Glomerular endothelial cell (primary cell): ENCODE measurements around the gene ALK. TPM values are rescaled to one million over a fixed set of nuclear protein-coding genes. Genes with fewer than 3 reads are reported as not detected.
"Not testable (repeated sequence)": the region's sequence is repeated elsewhere in the genome, so short reads cannot be mapped to it uniquely, and the experiment has no call there.

Source experiments
- DNase-seq: peaks from one replicate; pipeline ENCODE4 v3.0.0-alpha.2; 2011; ENCODE audit warnings: low read depth, low spot score; ENCODE audit errors: extremely low read depth
- total RNA-seq: library from RNA; depleted of rRNA; stranded (reverse); fragments of >200 nt; gene quantifications from 2 replicates; pipeline ENCODE4 v1.2.3, GENCODE V29; 2015

Gene ALK
- total RNA-seq, 1 donor from 2014 or later: not detected

DNA sequence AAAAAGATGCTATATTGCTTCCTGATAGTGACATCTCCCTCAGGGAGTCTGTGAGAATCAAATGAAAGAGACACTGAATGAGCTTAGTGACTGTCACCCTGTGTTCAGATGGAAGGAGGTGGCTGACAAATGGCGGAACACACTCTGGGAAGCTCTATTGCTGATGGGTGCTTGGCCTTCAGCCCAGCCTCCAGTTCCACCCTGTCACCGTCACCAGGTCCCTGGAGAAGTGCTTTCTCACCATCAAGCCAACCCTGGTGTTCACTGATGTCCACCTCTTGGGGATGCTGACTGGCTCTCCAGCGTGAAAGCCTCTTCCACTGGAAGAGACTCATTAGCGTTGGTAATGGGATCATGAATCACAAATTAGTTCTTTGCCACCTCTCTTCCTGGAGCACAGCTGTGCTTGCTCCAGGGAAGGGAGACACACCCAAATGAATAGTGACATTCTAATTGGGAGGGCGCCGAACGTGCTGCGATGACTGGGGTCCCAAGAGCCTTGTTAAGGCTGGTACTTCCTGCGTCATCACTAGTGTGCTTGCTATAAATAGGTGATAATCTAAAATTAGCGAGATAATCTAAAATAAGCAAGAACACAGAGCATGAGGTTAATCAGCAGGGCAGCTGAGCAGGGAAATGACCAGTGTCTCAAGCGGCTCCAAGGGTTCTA, 652.2 kb downstream of the ALK start:
- DNase-seq: no peak

DNA sequence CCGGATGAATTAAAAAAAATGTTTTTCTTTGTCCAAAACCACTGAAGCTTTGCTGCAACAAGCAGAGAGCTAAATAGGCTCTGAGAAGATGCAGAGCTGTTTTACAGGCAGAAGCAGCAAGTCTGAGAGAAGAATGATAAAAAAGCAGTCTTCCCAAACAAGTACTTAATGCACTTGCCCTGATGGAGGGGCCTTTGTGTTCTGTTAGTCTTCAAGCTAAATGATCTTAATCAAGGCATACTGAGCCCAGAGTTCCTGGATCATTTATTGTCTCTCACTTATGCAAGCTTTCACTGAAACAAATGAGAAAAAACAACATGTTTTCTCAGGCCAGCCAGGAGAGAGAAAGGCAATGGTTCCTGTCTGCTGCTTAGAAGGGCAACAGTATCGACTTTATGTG, 653.7 kb downstream of the ALK start:
- no peak for DNase-seq

DNA sequence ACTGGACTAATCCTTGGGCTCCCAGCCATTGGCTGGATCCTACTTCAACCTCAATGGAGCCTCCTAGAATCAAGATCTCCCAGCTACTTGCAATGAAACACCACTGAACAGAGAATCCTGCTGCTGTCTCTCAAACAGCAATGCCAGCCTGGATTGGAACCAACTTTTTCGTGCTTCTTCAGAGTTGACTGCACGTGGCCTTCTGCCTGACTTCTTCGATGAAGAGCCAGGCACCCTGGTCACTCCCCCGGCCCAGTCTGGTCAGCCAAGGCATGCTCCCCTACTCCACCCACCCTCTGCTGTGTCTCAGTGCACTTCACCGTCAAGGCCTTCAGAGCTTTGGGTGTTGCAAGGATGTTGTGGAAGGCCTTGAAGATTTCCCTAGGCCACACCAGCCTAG, 657.5 kb downstream of the ALK start:
- no peak for DNase-seq

DNA sequence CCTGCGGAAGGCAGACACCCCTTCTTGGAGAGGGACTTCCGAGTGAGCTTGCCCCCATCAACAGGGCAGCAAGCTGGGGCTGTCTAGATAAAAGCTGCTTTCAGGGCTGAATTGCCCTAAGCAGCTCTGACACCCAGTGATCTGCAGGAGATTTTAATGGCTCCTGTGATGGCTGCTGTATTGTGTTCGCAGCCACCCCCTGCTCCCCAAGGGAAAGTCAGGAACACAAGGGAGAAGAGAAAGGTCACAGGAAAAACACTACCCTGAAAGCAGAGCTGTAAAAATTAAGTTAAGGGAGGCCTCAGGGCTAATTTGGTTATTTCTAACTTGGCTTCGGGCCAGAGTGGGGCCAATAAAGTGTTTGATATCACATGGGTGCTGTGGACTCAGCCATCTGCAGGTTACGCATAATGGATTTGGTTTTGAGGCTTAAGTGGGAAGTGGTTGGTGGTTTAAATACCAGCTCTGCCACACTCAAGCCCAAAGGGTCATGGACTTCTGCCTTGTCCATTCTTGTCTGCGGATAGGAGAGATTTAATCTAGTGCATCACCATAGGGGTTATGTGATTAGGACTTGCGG, 658.6 kb downstream of the ALK start:
- no peak for DNase-seq

DNA sequence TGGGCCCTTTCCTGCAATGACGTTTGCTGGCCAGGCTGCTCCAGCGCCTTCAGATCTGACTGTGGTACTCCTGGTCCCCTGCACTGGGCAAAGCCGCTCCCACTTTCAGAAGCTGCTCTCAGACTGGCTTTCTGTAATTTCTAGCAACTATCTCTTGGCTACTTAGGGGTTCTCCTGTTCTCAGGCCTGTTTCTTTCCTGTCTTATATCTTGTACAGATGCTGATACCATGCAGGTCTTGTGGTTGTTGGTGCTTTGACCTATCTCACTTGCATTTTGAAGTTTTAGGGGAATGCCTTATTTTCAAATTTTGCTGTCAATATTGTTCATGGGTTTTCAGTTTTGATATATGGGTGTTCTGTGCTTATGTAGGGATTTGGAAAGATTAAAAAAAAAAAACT, 660.4 kb downstream of the ALK start:
- DNase-seq: no peak

DNA sequence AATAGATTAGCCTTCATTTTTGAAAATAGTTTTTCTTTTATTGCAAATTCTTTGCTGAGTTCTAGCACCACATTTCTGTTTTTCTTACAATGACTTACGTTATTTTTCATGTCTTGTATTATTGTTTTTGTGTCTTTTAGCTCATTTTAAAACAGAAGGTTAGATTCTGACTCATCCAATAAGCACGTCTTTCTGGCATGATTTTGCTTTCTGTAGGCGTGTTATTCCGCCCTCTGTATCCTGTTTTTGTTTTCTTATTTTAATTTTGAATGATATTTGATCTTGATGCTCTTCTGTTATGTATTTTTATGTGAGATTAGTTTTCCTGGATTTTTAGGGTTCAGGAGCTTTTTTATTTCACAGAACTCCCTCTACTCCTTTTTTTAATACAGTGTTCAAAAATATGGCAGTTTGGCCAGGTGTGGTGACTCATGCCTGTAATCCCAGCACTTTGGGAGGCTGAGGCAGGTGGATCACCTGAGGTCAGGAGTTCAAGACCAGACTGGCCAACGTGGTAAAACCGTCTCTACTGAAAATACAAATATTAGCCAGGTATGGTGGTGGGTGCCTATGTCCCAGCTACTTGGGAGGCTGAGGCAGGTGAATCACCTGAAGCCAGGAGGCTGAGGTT, 661.1 kb downstream of the ALK start:
- DNase-seq: peak; percentile 27

DNA sequence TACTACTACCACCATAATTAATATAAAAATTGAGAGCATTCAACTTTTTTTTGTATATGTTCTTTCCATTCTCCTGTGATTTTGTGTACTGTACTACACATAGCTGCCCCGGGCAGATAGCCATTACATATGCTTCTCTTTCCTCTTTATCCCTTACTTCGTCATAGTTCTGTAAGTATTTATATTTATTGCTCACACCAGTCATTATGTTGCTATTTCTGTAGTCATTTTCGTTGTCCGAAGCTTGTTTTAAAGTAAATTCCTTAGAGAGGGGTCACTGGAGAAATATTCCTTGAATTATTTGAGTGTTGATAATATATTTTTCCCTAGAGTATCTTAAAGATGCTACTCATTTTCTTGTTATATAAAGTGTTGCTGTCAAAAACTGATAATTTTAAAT, 662.2 kb downstream of the ALK start:
- no peak for DNase-seq

DNA sequence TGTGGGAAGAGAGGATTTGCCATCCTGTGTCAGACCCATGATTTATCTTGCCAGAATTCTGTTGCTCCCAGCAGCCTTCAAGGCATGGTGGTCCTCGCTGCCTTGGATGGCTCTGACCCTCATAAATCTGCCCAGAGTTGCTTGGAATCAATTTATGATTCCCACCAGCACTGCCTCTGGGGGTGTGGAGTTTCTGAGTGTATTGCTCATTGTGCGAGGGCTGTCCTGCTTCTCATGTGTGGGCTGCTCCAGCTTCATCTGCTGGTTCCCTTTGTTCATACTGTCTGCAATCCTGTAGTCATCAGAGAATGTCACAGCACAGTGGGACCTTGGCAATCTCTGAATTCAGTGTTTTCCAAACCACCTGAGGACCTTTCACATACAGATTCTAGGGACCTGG, 666.4 kb downstream of the ALK start:
- DNase-seq: no peak

DNA sequence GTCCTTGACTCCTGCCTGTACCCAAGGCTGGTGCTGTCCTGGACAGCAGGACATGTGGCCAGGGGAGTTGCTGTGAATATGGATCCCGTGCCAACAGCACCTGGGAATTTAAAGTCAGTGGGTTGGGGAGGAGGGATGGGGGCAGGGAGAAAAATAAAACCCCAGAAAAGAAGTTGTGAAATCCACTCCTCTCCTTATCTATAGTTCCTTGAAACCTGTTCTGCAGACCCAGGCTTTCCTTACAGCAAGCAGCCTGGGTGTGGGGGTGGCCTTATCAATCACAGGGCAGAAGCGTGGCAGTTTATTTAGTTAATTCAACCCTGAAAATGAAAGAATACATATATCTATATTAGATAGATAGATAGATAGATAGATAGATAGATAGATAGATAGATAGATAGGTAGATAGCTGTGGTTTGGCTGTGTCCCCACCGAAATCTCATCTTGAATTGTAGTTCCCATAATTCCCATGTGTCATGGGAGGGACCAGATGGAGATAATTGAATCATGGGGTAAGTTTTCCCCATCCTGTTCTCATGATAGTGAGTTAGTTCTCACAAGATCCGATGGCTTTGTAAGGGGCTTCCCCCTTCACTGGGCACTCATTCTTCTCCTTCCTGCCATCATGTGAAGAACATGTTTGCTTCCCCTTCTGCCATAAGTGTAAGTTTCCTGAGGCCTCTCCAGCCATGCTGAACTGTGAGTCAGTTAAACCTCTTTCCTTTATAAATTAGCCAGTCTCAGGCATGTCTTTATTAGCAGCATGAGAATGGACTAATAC, 667.7 kb downstream of the ALK start:
- DNase-seq: not testable (repeated sequence)

DNA sequence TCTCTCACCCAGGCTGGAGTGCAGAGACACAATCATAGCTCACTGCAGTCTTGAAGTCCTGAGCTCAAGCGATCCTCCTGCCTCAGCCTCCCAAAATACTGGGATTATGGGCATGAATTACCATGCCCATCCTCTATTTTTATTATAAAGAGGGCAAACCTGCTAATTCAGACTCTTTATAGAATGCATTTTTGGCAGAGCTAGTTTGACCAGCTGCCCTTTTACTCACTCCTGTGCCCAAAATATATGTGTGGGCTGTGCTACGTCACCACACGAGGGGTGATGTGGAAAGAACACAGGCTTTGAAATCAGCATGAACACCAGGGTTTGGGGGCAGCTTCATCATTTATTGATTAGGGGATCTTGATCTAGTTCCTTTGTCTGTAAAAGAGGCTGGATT, 668.4 kb downstream of the ALK start:
- DNase-seq: no peak

DNA sequence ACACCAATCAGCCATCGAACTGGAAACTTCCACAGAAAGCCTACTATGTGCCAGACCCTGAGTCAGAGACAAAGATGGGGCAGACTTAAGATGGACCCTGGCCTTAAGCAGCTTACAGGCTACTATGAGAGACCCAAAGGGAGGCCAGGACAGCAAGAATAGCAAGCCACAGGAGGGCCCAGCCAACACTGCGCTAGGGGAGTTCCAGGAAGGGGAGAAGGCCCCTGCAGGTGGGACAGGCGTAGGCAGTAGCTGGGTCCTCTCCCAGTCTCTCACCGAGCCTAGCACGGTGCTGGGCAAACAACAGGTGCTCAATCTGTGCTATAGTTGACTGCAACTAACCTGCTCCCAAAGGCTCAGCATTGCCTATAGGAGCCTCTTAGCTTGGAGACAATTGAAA, 670.0 kb downstream of the ALK start:
- no peak for DNase-seq

DNA sequence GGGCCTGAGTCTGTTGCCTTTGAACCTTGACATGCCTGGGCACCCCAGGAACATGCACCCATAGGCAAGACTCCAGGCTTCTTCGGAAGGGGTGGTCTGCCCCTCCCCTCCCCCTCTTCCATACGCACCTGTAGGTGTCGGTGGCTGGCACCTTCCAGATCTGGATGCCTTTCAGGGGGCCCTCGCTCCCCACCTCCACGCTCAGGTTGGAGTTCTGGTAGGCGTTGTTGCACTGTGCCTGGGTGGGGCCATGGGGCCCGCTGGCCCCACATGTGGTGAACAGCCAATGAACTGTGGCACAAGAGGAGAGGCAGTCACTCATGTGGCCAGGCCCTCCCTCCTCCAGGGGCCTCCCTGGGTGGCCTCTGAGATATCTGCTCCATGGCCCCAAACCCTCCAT, 670.4 kb downstream of the ALK start:
- DNase-seq: no peak

DNA sequence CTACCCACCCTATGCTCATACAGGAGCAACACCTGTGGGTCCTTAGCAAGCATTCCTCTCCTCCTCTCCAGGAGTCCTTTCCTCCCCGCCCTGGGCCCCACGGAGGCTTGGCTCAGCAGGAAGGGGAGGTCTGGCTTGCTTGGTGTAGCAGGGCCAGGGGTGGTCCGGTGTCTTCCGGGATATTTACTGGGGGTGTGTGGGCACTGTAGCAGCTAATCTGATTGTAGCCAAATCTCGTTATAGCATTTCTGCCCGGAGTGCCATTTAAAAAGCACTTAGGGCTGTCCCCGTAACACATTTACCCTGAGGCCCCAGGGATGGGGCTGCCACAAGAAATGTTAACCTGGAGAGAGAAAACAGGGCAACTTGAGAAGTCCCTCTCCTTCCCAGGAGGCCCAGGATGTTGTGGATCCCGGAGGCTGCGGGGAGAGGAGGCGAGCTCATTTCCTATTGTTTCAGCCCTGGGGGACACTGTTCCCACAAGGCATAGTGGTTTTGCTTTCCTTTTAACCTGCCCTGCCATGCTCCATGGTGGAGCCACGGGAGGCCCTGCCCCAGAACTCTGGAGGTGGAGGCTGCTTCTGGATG, 671.6 kb downstream of the ALK start:
- no peak for DNase-seq

DNA sequence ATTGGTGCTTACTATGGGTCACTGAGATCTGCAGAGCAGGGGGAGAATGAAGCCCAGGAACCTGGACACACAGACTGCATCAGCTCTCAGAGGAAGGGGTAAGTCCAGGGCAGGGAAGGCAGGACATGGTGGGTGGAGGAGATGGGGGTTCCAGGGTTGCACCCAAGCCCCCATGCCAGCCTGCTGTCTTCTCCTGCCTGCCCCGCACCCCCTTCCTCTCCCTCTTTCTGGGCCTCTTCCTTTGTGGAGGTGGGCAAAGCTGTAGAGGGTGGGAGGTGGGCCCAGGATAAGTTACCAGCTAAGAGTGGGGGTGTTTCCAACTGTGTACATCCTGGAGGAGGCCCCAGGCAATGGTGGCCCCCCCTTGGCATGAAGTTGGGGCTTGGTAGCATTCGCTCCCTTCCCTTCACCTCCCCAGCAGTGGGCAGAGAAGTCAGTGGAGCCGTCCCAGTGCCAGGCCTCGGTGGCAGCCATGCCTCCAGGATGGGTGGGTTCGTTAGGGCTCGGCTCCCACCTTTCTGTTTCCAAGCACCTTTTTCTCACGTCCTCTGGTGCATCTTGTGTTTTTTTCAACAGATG, 674.0 kb downstream of the ALK start:
- no peak for DNase-seq

DNA sequence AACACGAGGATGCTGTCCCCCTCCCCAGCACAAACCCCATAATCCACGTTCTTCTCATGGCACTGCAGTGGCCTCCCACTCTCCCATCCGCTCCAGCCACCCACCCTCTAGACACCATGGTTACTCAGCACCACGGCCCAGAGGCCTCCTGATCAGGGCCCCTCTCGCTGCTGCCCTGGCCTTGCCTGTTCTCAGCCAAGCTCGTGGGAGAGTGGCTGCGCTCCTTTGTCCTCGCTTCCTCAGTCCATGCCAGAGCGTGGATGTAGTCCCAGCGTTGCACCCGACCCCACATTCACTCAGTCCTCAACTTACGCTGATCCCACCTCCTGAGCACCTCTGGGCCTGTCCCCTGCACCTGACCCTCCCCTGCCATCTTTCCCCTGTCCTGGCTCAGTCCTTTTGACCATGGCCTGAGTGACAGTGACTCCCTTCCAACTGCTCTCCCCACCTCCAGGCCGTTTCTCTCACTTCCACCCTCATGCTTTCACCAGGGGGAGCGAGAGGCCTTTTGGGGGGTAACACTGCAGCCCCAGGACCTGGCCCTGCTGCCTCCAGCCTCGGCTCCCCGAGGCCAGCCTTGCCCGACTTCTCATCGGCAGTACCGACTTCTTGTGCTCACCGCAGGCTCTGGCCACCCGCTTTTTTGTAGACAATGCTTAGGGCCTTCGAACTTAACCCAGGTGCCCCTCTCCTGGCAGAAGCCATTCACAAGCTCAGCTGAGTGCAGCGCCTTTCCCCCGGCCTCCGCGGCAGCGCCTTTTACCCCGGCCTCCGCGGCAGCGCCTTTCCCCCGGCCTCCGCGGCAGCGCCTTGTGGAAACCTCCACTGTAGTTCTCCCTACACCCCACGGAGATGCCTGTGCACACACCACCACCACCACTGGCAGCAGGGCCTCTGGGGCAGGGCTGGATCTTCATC, 674.7 kb downstream of the ALK start:
- DNase-seq: no peak

DNA sequence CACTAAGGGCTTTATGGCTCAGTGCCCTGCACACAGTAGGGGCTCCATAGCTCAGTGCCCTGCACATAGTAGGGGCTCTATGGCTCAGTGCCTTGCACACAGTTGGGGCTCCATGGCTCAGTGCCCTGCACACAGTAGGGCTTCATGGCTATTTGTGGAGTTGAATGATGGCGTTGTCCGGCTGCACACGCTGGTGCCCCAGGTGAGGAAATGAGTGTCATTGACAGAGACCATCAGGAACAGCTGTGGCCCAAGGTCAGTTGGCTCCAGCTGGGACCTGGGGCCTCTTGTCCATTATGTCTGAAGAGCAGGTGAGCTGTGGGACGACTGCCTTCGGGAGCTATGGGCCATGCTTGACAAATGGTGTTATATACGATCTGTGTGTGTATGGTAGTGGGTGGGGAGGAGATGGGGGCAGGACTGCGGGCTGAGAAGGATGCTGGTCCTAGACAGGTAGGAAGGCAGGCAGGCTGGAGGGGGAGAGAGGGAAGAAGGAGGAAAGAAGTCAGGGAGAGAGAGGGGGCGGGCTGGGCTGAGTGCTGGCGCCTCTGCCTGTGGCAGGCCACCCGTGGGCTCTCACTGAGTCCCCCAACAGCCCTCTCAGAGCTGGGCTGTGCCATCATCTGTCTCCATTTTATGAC, 675.5 kb downstream of the ALK start:
- DNase-seq: no peak

DNA sequence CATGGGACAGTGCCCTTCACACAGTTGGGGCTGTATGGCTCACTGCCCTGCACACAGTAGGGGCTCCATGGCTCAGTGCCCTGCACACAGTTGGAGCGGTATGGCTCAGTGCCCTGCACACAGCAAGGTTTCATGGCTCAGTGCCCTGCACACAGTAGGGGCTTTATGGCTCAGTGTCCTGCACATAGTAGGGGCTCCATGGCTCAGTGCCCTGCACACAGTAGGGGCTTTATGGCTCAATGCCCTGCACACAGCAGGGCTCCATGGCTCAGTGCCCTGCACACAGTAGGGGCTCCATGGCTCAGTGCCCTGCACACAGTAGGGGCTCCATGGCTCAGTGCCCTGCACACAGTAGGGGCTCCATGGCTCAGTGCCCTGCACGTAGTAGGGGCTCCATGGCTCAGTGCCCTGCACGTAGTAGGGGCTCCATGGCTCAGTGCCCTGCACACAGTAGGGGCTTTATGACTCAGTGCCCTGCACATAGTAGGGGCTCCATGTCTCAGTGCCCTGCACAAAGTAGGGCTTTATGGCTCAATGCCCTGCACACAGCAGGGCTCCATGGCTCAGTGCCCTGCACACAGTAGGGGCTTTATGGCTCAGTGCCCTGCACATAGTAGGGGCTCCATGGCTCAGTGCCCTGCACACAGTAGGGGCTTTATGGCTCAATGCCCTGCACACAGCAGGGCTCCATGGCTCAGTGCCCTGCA, 676.2 kb downstream of the ALK start:
- DNase-seq: not testable (repeated sequence)

DNA sequence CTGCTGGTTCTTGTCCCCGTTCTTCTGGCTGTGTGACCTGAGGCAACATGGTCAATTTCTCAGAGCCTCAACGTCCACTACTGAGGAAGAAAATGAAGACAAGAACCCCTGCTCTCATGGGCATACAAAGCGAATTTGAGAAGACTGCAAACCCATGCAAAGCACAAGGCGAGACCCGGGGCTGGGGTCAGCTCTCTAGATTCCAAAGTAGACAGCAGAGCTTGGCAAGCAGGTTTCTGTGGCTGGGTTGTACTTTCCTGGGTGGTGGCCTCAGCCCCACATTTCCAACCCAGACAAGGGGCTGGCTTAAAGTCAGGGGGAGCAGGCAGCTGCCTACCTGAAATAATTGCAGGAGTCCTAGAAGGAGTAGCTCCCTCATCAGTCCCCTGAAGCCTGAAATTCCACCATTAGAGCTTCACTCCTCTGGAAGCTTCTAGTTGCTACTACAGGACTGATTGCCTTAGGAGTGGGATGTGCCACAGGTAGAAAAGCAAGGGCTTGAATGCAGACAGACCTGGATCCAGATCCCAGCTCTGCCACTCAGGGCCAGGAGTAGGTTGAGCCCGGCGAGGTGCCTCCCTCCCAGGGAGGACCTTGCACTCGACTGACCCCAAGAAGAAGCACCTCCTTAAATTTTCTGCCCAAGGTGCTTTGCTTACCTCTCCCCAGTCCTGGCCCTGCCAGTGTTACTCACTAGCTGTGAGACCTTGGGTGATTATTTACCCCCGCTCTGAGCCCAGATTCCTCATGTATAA, 678.6 kb downstream of the ALK start:
- DNase-seq: no peak
